ENCODE measurements around the gene TTC32.
"Not testable (repeated sequence)": the region's sequence is repeated elsewhere in the genome, so short reads cannot be mapped to it uniquely, and the experiment has no call there.

Gene TTC32

DNA sequence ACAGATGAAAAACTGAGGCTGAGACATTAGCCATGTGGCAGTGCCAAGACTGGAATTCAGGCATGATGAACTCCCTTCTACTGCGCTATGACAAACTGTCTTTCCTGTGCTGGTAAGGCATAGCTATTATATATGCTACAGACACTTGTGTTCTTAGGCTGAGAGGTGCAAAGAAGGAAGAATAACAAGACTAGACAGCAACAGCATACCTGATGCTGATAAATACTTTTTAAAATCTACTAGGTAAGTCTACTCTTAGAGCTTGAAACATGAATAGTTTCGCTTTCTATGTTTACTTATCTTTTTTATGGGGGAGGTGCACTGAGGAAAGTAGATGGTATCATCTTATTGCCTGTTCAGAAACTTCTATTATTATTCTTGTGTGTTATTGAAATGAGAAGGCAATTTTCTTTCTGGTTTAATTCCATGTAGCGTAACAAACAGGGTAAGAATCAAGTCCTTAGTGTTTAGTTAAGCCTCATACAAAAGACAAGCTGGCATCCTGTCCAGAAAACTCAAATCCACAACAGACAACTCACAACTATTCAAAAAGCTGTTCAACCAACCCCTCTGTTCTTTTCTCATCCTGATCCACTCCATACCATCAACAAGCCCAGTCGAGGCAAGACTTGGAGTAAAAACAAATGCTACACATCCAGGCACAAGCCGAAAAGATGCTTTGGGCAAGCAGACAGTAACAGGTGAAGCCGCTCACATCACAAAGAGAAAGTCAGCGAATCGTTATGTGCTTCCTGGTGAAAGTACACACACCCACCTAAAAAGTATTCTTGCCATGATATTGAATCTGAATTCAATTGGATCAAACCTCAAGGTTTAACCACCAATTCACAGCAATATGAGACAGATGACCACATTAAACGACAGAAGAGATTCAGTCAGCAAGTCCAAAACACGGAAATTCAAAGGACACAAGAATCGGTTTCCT lies 1.5 kb downstream of the TTC32 start:
- Histone ChIP-seq H4K20me1 (peaks cover 30% of the 10 kb centered on the region), H3K36me3 (no peaks in the 10 kb centered on the region; the same call in 1 of the 2 replicates), H3K9me3 (no peaks in the 10 kb centered on the region), H3K27me3 (no peaks in the 10 kb centered on the region), H3K4me3 (peak overlapping the region; percentile 85), H3K27ac (peak overlapping the region; percentile 96), H3K4me2 (peak overlapping the region; percentile 94), H3K4me1 (peaks cover 44% of the 10 kb centered on the region), H3K9ac (peak overlapping the region; percentile 97)
- TF ChIP-seq Cebpa-rat (IDR thresholded peaks at IDR 0.05) = no peak

DNA sequence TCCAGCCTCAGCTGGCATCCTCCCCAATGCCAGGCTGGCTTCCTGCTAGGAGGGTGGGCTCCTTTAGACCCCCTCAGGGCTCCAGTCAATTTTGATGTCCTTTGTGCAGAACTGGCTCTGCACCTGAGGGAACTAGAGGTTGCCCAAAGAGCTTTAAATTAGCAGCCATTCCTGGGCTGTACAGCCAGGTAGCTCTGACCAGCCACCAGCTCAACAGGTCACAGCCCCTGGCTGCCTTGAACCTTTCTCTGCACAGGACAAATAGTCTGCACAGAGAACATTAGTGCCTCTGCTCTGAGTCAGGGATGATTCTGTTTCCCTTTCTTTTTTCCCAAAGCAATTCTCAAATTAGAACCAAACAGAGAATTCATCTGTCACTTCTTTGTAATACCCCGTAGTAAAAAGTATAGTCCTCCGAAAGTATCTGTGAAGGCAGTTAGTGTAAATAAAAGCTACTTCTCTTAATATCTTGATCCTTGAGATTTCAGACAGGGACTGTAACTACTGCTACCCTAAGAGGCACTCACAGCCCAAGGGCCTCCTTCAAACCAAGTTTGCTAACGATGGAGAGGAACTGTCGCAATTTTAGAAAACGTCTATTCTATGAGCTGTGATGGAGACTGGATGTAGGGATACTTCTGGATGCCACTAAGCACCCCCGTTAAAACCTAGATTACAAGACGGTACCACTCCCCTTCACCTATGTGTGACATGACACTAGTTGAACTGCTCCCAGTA lies 3.0 kb downstream of the TTC32 start:
- TF ChIP-seq Cebpa-rat (IDR thresholded peaks at IDR 0.05) = no peak
- no peak overlapping the region for H3K4me3 ChIP-seq
- peak overlapping the region; percentile 64 for H3K4me2 ChIP-seq
- peaks cover 44% of the 10 kb centered on the region for H3K4me1 ChIP-seq
- peaks cover 37% of the 10 kb centered on the region for H4K20me1 ChIP-seq
- H3K9me3 ChIP-seq = no peaks in the 10 kb centered on the region
- no peak overlapping the region for H3K27ac ChIP-seq
- H3K36me3 ChIP-seq = peaks cover 6% of the 10 kb centered on the region; the same call in 1 of the 2 replicates
- H3K27me3 ChIP-seq = no peaks in the 10 kb centered on the region
- H3K9ac ChIP-seq = peak overlapping the region; percentile 24; the same call in 1 of the 2 replicates

DNA sequence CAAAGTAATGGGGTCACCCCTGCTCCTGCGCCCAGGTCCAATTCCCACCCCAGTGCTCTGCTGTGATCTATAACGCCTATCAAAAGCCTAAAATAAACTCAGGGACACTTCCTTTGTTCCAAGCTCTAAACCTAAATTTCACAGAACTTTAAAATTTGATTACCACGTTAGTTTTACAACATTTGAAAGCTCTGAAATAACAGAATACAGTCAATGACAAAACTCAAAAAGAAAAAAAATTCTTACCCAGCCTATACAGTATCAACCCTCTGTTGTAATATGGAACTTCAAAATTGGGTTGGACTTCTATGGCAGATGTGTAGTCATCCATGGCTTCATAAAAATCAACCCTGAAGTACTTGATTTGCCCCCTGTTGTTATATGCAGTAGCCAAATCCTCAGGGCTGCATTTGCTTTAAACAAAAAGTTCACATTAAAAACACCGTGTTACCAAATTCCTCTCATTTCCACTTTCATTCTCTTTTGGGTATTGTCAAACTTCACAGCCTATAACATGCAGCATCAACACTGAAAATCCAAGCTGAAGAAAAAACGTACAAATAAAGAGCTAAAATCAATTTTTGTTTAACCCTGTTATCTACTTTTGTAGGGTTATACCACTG lies 4.0 kb downstream of the TTC32 start:
- Histone ChIP-seq H3K9ac (no peak overlapping the region), H3K4me3 (no peak overlapping the region)
- TF ChIP-seq Cebpa-rat (IDR thresholded peaks at IDR 0.05) = no peak

DNA sequence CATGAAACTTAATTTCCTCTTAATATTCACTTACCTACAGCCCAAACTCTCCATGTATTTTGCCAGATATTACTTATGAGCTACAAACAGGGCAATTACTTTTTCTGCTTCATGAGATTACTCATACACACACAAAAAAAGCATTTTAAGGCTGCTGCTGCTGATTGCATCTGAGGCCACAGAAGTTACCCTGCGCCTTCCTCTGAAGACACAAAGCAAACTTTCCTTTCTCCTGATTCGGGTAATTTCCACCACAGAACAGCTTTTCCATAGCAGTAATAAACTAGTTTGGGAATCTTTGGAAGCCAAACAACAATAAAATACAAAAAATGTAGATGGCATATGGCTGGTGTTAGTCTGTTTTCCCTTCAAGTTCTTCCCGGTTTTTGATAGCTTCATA lies 6.2 kb downstream of the TTC32 start:
- no peak overlapping the region for H3K4me2 ChIP-seq
- no peaks in the 10 kb centered on the region for H3K9me3 ChIP-seq
- peaks cover 35% of the 10 kb centered on the region for H4K20me1 ChIP-seq
- no peak overlapping the region for H3K4me3 ChIP-seq
- no peak overlapping the region for H3K27ac ChIP-seq
- no peaks in the 10 kb centered on the region for H3K27me3 ChIP-seq
- peaks cover 6% of the 10 kb centered on the region; the same call in 1 of the 2 replicates for H3K36me3 ChIP-seq
- TF ChIP-seq Cebpa-rat (IDR thresholded peaks at IDR 0.05) = no peak
- H3K9ac ChIP-seq = no peak overlapping the region
- peaks cover 44% of the 10 kb centered on the region for H3K4me1 ChIP-seq

More for the DNA sequence above, 4.0 kb downstream of the TTC32 start:
- peak overlapping the region; percentile 64 for H3K4me2 ChIP-seq
- H3K36me3 ChIP-seq = peaks cover 6% of the 10 kb centered on the region; the same call in 1 of the 2 replicates
- no peaks in the 10 kb centered on the region for H3K9me3 ChIP-seq
- H3K27me3 ChIP-seq = no peaks in the 10 kb centered on the region
- peaks cover 35% of the 10 kb centered on the region for H3K4me1 ChIP-seq
- H3K27ac ChIP-seq = no peak overlapping the region
- peaks cover 37% of the 10 kb centered on the region for H4K20me1 ChIP-seq

DNA sequence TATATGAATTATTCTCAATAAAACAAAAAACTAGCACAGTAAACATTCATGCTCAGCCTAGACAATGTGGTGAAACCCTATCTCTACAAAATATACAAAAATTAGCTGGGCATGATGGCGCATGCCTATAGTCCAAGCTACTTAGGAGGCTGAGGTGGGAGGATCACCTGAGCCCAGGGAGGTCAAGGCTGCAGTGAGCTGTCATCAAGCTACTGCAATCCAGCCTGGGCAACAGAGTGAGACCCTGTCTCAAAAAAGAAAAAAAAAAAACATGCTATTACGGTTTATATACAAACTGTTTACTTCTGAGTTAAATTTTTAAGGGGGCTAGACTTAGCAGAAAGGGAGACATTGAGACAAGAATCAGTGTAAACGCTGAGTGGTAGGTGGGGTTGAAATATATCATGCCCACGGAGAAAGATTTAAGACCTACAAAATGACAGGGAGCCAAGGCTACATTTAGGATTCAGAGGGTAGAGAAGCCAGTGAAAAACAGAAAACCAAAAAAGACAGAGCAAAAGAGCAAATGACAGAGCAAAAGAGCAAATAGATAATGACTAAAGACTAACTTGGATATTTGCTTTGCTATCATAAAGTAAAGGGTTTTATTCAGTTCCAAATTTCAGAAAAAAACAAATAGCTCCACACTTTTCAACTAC lies 7.5 kb downstream of the TTC32 start:
- H3K4me3 ChIP-seq = no peak overlapping the region
- H4K20me1 ChIP-seq = peaks cover 26% of the 10 kb centered on the region
- H3K27ac ChIP-seq = no peak overlapping the region
- peaks cover 34% of the 10 kb centered on the region for H3K4me1 ChIP-seq
- H3K4me2 ChIP-seq = no peak overlapping the region
- H3K36me3 ChIP-seq = peaks cover 6% of the 10 kb centered on the region; the same call in 1 of the 2 replicates
- H3K9me3 ChIP-seq = no peaks in the 10 kb centered on the region
- H3K27me3 ChIP-seq = no peaks in the 10 kb centered on the region
- no peak overlapping the region for H3K9ac ChIP-seq
- no peak for TF ChIP-seq Cebpa-rat (IDR thresholded peaks at IDR 0.05)

DNA sequence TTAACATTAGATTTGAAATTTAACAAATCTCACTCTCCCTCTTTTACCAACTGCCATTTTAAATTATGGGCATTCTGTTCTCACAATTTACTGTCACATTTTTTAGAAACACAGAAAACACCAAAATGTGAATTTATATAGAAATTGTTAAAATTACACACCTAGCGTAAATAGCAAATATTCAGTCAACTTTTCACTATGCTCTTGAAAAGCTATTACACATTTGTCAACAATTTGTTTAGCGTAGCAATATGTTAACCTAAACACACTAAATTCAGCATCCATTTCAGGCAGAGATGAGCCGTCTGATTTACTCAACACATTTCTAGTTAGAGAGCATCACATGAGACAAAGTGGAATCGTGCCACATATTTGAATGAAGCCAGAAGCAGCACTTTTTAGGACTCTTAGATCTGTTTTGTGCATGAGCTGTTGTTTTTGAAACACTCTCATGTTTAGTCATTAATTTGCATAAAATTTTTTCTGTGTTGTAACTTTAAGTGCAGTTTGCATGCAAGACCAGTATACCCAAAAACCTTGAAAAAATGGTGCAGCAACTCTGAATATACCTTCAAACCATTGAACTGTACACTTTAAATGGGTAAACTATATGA lies 8.2 kb downstream of the TTC32 start:
- peaks cover 20% of the 10 kb centered on the region for H4K20me1 ChIP-seq
- H3K9me3 ChIP-seq = no peaks in the 10 kb centered on the region
- peaks cover 6% of the 10 kb centered on the region; the same call in 1 of the 2 replicates for H3K36me3 ChIP-seq
- no peaks in the 10 kb centered on the region for H3K27me3 ChIP-seq
- H3K4me2 ChIP-seq = no peak overlapping the region
- no peak overlapping the region for H3K27ac ChIP-seq
- no peak overlapping the region for H3K4me3 ChIP-seq
- no peak for TF ChIP-seq Cebpa-rat (IDR thresholded peaks at IDR 0.05)
- no peak overlapping the region for H3K9ac ChIP-seq
- H3K4me1 ChIP-seq = peaks cover 30% of the 10 kb centered on the region

DNA sequence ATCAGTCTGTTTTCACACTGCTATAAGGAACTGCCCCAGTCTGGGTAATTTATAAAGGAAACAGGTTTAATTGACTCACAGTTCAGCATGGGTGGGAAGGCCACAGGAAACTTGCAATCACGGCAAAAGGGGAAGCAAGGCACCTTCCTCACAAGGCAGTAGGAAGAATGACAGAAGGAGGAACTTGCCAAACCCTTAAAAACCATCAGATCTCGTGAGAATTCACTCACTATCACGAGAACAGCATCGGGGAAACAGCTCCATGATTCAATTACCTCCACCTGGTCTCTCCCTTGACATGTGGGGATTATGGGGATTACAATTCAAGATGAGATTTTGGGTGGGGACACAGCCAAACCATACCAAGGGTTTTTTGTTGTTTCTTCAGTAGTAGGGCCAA lies 9.8 kb downstream of the TTC32 start:
- H3K27me3 ChIP-seq, H3K27ac ChIP-seq, H4K20me1 ChIP-seq, H3K36me3 ChIP-seq, H3K9me3 ChIP-seq, H3K4me3 ChIP-seq, H3K4me2 ChIP-seq, H3K9ac ChIP-seq: not testable (repeated sequence)
- peaks cover 23% of the 10 kb centered on the region for H3K4me1 ChIP-seq

DNA sequence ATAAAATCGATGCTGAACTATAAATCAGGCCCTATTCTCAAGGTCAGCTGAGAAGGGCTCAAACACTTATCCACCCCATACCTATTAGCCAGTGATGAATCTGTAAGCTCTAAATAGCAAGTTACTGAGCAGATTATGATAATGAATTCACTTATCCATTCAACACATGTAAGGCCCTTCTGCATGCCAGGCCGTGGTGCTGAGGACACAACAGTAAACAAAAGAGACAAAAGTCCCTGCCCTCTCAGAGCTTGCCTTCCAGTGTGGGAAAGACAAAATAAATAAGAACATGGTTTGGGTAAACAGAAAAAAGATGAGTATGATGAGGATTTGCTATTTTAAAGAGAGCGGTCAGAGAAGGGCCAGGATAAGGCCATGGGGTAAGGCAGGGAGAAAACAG lies 11.7 kb downstream of the TTC32 start:
- no peaks in the 10 kb centered on the region for H3K9me3 ChIP-seq

DNA sequence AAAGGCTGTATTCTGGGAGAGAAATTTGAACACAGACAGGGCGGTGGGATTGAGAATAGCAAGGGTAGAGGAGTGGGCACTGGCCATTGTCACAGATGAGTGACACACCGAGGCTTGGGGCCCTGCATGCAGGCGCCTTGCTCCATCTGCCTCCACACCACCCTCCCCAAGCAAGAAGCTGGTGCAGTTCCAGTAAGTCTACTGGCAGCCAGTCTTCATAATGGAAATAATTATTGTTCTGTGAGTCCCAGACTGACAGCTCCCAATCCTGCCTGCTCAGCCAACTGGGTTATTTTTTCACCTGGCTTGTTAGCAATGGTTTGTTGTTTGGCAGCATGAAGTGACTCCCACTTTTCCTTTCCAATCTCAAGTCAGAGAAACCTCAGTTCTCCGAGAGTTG lies 13.0 kb downstream of the TTC32 start:
- peaks cover under 1% of the 10 kb centered on the region; the same call in 1 of the 2 replicates for H3K36me3 ChIP-seq
- H3K27me3 ChIP-seq = no peaks in the 10 kb centered on the region
- no peak for TF ChIP-seq Cebpa-rat (IDR thresholded peaks at IDR 0.05)
- H3K4me3 ChIP-seq = no peak overlapping the region
- no peaks in the 10 kb centered on the region for H3K9me3 ChIP-seq
- no peak overlapping the region for H3K4me2 ChIP-seq
- no peak overlapping the region for H3K27ac ChIP-seq
- H3K9ac ChIP-seq = no peak overlapping the region
- no peaks in the 10 kb centered on the region for H4K20me1 ChIP-seq
- H3K4me1 ChIP-seq = peaks cover 23% of the 10 kb centered on the region

More for the DNA sequence above, 11.7 kb downstream of the TTC32 start:
- H3K9ac ChIP-seq = no peak overlapping the region
- H3K36me3 ChIP-seq = peaks cover 6% of the 10 kb centered on the region; the same call in 1 of the 2 replicates
- H3K27me3 ChIP-seq = no peaks in the 10 kb centered on the region
- H3K4me3 ChIP-seq = no peak overlapping the region
- no peak for TF ChIP-seq Cebpa-rat (IDR thresholded peaks at IDR 0.05)
- no peak overlapping the region for H3K4me2 ChIP-seq
- no peak overlapping the region for H3K27ac ChIP-seq
- peaks cover 6% of the 10 kb centered on the region; the same call in 1 of the 2 replicates for H4K20me1 ChIP-seq
- H3K4me1 ChIP-seq = peaks cover 23% of the 10 kb centered on the region

Measured in BLaER1 (cell line).